Measurements from ENCODE around the gene PCBP3. TPM values are rescaled to one million over a fixed set of nuclear protein-coding genes. Genes with fewer than 3 reads are reported as not detected.

PCBP3 gene
- total RNA-seq, 2 experiments from 2014 or later: 0.66 to 1.3 TPM

GRCh38 chr21:45983649-45983965 lies 340.1 kb downstream of the PCBP3 start:
- peaks cover 1% of the 10 kb centered on the region for H3K27me3 Mint-ChIP-seq
- DNase-seq: no peak
- no peak overlapping the region for H3K27ac Mint-ChIP-seq
- H3K4me3 Mint-ChIP-seq: no peak overlapping the region
- H3K36me3 Mint-ChIP-seq: peaks cover 3% of the 10 kb centered on the region
- H3K4me1 Mint-ChIP-seq: peaks cover 6% of the 10 kb centered on the region
- no peaks in the 10 kb centered on the region for H3K9me3 Mint-ChIP-seq

- DNase-seq: no peak
- peaks cover 3% of the 10 kb centered on the region for H3K36me3 Mint-ChIP-seq
- peaks cover 5% of the 10 kb centered on the region for H3K4me1 Mint-ChIP-seq
- no peak overlapping the region for H3K27ac Mint-ChIP-seq
- no peaks in the 10 kb centered on the region for H3K27me3 Mint-ChIP-seq
- H3K4me3 Mint-ChIP-seq: no peak overlapping the region
- no peaks in the 10 kb centered on the region for H3K9me3 Mint-ChIP-seq
These were observed 340.5 kb downstream of the PCBP3 start for GRCh38 chr21:45983981-45984551.

- peaks cover 2% of the 10 kb centered on the region for H3K4me1 Mint-ChIP-seq
- H3K9me3 Mint-ChIP-seq: no peaks in the 10 kb centered on the region
- no peak overlapping the region for H3K27ac Mint-ChIP-seq
- peaks cover 3% of the 10 kb centered on the region for H3K36me3 Mint-ChIP-seq
- H3K27me3 Mint-ChIP-seq: no peaks in the 10 kb centered on the region
- H3K4me3 Mint-ChIP-seq: no peak overlapping the region
- no peak for DNase-seq
These were observed 341.1 kb downstream of the PCBP3 start for GRCh38 chr21:45984584-45985095.

GRCh38 chr21:45985471-45986315 lies 342.2 kb downstream of the PCBP3 start:
- no peak for DNase-seq
- no peak overlapping the region for H3K4me3 Mint-ChIP-seq
- H3K27ac Mint-ChIP-seq: no peak overlapping the region
- no peaks in the 10 kb centered on the region for H3K9me3 Mint-ChIP-seq
- no peaks in the 10 kb centered on the region for H3K27me3 Mint-ChIP-seq
- H3K4me1 Mint-ChIP-seq: no peaks in the 10 kb centered on the region
- peaks cover 3% of the 10 kb centered on the region for H3K36me3 Mint-ChIP-seq

GRCh38 chr21:45986316-45987051 lies 343.0 kb downstream of the PCBP3 start:
- Mint-ChIP-seq H3K36me3 (peaks cover 3% of the 10 kb centered on the region), H3K27ac (no peak overlapping the region), H3K27me3 (no peaks in the 10 kb centered on the region), H3K4me1 (no peaks in the 10 kb centered on the region), H3K9me3 (no peaks in the 10 kb centered on the region), H3K4me3 (no peak overlapping the region)
- DNase-seq: no peak

- H3K36me3 Mint-ChIP-seq: peaks cover 3% of the 10 kb centered on the region
- H3K27me3 Mint-ChIP-seq: no peaks in the 10 kb centered on the region
- H3K4me3 Mint-ChIP-seq: no peak overlapping the region
- no peaks in the 10 kb centered on the region for H3K9me3 Mint-ChIP-seq
- no peaks in the 10 kb centered on the region for H3K4me1 Mint-ChIP-seq
- H3K27ac Mint-ChIP-seq: no peak overlapping the region
- no peak for DNase-seq
These were observed 343.7 kb downstream of the PCBP3 start for GRCh38 chr21:45987121-45987711.

- Mint-ChIP-seq H3K9me3 (no peaks in the 10 kb centered on the region), H3K4me1 (no peaks in the 10 kb centered on the region), H3K27me3 (no peaks in the 10 kb centered on the region), H3K4me3 (no peak overlapping the region), H3K27ac (no peak overlapping the region), H3K36me3 (peaks cover 3% of the 10 kb centered on the region)
- DNase-seq: no peak
These were observed 345.1 kb downstream of the PCBP3 start for GRCh38 chr21:45988366-45989347.

GRCh38 chr21:45989355-45990048 lies 346.0 kb downstream of the PCBP3 start:
- no peak for DNase-seq
- Mint-ChIP-seq H3K27me3 (no peaks in the 10 kb centered on the region), H3K4me3 (no peak overlapping the region), H3K4me1 (no peaks in the 10 kb centered on the region), H3K27ac (no peak overlapping the region), H3K9me3 (no peaks in the 10 kb centered on the region), H3K36me3 (peaks cover 3% of the 10 kb centered on the region)

GRCh38 chr21:45990049-45990711 lies 346.7 kb downstream of the PCBP3 start:
- DNase-seq: no peak
- Mint-ChIP-seq H3K36me3 (peaks cover under 1% of the 10 kb centered on the region), H3K27ac (no peak overlapping the region), H3K9me3 (no peaks in the 10 kb centered on the region), H3K4me3 (no peak overlapping the region), H3K4me1 (no peaks in the 10 kb centered on the region), H3K27me3 (no peaks in the 10 kb centered on the region)

- H3K4me1 Mint-ChIP-seq: no peaks in the 10 kb centered on the region
- no peak overlapping the region for H3K4me3 Mint-ChIP-seq
- no peak overlapping the region for H3K27ac Mint-ChIP-seq
- no peaks in the 10 kb centered on the region for H3K36me3 Mint-ChIP-seq
- no peaks in the 10 kb centered on the region for H3K9me3 Mint-ChIP-seq
- H3K27me3 Mint-ChIP-seq: no peaks in the 10 kb centered on the region
- no peak for DNase-seq
These were observed 347.4 kb downstream of the PCBP3 start for GRCh38 chr21:45990741-45991605.

- H3K27ac Mint-ChIP-seq: no peak overlapping the region
- DNase-seq: no peak
- H3K36me3 Mint-ChIP-seq: no peaks in the 10 kb centered on the region
- no peaks in the 10 kb centered on the region for H3K9me3 Mint-ChIP-seq
- H3K4me3 Mint-ChIP-seq: no peak overlapping the region
- H3K4me1 Mint-ChIP-seq: no peaks in the 10 kb centered on the region
- H3K27me3 Mint-ChIP-seq: no peaks in the 10 kb centered on the region
These were observed 348.2 kb downstream of the PCBP3 start for GRCh38 chr21:45991606-45992300.

All from activated naive CD8-positive, alpha-beta T cell treated with anti-CD3 and anti-CD28 coated beads for 36 hours (primary cell).